HG03159 (cell line): Measurements from ENCODE around the gene ZNF608.

ENCODE experiments used
- ATAC-seq: cut with Tn5 transposase; IDR thresholded peaks from one replicate; pipeline ENCODE4 v1.9.1; 2021; ENCODE audit warnings: mild to moderate bottlenecking, moderate library complexity; ENCODE audit not compliant: unreplicated experiment

The ZNF608 gene

DNA sequence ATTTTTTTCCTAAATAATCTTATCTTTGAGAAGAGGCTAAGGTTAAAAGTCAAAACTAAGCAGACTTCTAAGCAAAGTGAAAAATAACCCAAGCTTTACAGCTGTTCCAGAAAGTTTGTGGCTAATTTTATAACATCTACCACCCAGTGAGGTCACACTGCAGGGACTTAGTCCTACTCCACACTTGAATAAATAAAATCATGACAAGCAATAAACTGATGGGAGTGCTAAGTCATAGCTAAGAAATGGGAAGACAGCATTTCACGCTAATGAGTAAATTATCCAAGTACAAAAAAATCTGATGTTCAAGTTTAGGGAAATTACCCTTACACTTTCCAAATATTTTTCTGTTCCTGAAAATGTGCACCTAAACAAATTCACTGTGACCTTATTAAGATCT is 47.7 kb downstream of the ZNF608 start:
- no peak for ATAC-seq

DNA sequence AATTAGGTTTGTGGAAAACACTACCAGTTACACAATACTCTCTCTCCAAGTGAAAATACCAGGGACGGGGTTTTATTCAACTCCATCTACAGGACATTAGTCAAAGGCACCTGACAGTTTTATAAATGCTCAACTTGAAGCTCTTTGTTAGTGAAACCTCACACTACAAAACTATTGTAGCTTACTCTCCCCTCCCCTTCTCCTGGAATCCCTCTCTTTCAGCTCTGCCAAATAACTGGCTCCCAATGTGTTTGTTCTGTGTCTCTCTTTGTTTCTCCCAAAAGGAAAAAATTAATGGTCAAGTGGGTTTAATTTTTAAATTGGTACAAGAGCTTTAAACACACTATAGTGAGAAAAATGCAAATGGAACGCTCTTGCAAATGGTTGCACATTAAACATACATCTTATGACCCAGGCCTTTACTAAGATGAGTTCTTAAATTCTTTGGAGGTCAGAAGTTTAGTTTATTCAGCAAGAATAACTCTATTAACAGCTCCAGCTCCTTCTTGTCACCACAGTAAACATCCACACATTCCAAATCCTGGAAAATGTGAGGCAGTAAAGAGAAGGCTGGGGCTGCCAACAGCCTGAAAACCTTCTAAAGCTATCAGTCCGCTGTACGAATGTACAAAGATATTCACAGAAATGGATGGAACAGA is 48.4 kb downstream of the ZNF608 start:
- no peak for ATAC-seq

DNA sequence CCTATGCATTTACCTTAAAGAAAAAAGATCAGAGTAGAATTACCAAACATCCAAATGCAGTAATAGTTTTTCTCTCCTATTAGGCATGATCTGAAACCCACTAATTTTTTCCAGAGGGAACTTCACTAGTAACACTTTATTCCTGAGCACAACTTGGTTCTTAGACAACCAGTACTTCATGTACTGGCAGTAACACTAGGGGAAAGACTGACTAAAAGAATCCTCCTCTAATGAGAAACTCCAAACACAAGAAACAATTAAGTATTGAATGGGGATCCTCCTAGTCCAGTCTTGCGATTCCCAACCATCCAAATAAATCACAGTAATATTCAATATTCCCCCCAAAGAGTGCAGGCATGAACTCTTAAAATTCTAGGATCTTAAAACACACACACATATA is 48.9 kb downstream of the ZNF608 start:
- no peak for ATAC-seq

DNA sequence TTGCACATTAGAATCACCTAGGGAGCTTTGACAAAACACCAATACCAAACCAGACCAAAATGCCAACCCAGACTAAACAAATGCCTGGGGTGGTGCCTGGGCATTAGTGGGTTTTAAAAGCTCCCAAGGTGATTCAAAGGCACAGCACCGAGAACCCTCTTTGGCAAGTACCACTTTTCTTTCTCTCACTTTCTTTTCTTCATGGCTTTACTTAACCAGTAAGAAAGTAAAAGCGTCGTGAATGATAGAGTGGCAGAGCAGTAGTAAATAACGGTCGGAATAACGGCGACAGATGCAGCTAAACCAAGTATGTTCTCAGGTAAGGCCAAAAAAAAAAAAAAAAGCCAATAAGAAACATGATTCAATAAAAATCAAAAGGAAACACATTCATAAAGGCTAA is 49.5 kb downstream of the ZNF608 start:
- ATAC-seq, result no peak
